Activated CD4-positive, alpha-beta memory T cell treated with anti-CD3 and anti-CD28 coated beads for 36 hours (primary cell): Measurements from ENCODE around the gene MAP3K14. TPM values are rescaled to one million over a fixed set of nuclear protein-coding genes. Genes with fewer than 3 reads are reported as not detected.

Experiments used
- CTCF ChIA-PET: fragments of 350-600 bp; sonication (Branson Sonifier 250); formaldehyde crosslinking; loops from one replicate; lab custom pipeline; 2021; ENCODE audit warnings: antibody characterized with exemption, inconsistent platforms; lab: Charles Lee
- POLR2A ChIA-PET: fragments of 350-600 bp; sonication (Branson Sonifier 250); formaldehyde crosslinking; loops from one replicate; lab custom pipeline; 2021; ENCODE audit warnings: antibody characterized with exemption; lab: Charles Lee
- DNase-seq: peaks from one replicate; pipeline ENCODE4 v3.0.0-alpha.2; 2020
- H3K27ac Mint-ChIP-seq: one replicate; pipeline ENCODE4 v1.8.0; 2021; ENCODE audit warnings: mixed read lengths
- H3K27me3 Mint-ChIP-seq: one replicate; pipeline ENCODE4 v1.8.0; 2021; ENCODE audit warnings: mixed read lengths
- H3K36me3 Mint-ChIP-seq: one replicate; pipeline ENCODE4 v1.8.0; 2021; ENCODE audit warnings: mixed read lengths
- H3K4me1 Mint-ChIP-seq: one replicate; pipeline ENCODE4 v1.8.0; 2021; ENCODE audit warnings: low read depth, mixed read lengths
- H3K4me3 Mint-ChIP-seq: one replicate; pipeline ENCODE4 v1.8.0; 2021; ENCODE audit warnings: mild to moderate bottlenecking, mixed read lengths
- H3K9me3 Mint-ChIP-seq: one replicate; pipeline ENCODE4 v1.8.0; 2021; ENCODE audit warnings: mixed read lengths
- intact Hi-C: fragments of 100-400 bp; cut with micrococcal nuclease; formaldehyde crosslinking; loops from one replicate; pipeline ENCODE4 v1.15.1; 2023
- total RNA-seq, 2 experiments: library from RNA; stranded (reverse); gene quantifications; one replicate each; pipeline ENCODE4 v1.2.3, GENCODE V29; 2021

MAP3K14 gene
- total RNA-seq, 2 experiments from 2014 or later = 62.9 to 65.0 TPM

DNA sequence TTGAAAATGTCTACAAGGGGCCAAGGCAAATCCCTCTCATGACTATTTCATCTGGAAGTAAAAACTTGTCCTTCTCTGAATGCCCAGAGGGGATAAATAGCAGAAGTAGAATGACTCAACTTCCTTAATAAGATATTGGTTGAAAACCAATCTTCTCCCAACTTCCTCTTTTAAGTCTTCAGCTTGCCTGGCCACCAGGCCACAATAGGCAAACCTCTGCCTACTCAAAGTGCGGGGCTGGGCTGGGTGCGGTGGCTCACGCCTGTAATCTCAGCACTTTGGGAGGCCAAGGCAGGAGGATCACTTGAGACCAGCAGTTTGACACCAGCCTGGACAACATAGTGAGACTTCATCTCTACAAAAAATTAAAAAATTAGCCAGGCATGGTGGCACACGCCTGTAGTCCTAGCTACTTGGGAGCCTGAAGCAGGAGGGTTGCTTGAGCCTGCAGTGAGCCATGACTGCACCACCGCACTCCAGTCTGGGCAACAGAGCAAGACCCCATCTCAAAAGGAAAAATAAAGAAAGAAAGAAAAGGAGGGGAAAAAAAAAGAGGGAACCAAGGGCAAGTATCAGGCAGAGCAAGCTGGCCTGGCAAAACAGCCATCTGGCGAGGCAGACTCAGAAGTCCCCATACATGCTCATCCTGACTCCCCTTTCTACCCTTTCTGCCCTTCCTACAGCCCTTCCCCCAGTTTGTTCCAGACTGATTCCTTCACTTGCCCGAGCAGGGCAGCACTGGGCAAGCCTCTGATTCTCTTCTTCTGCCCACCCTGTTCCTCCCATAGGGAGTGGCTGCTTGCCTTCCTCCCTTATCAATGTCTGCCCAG is 20.6 kb downstream of the MAP3K14 start:
- DNase-seq = no peak
- Mint-ChIP-seq H3K4me1 (peaks cover 87% of the 10 kb centered on the region), H3K9me3 (no peaks in the 10 kb centered on the region), H3K36me3 (peaks cover 36% of the 10 kb centered on the region), H3K27me3 (no peaks in the 10 kb centered on the region), H3K27ac (peak overlapping the region; percentile 65), H3K4me3 (no peak overlapping the region)
- ChIA-PET POLR2A (interaction anchor here (0.5 to 1.5 kb wide), 4 partner anchors 16 to 86 kb away, joined by 3 to 8 read pairs (median 4); partner anchors contain the start of gene MAP3K14), CTCF (interaction anchor here (0.8 to 2.3 kb wide), 3 partner anchors 18 to 89 kb away, joined by 3 to 8 read pairs (median 3); no protein-coding TSS in a partner anchor)
- intact Hi-C loops = no loop called here

DNA sequence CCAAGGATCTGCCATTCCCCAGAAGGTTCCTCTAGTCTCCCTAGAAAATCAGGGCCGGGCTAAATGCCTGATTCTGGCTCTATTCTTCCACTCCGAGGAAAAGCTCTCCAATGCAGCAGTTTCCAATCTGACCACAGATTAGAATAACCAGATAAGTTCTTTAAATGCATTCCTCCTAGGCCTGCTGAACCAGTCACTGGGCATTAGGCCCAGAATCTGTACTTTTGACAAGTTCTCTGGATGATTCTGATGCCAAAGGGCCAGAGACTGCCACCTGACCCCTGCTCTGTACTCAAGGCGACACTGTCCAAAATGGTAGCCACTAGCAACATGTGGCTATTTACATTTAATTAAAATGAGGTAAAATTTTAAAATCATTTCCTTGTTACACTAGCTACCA is 22.3 kb downstream of the MAP3K14 start:
- ChIA-PET POLR2A (interaction anchor here (0.9 kb wide), 1 partner anchor 12 kb away, joined by 3 read pairs; no protein-coding TSS in a partner anchor), CTCF (interaction anchor here (1.0 to 6.9 kb wide), 6 partner anchors 9 to 143 kb away, joined by 3 to 36 read pairs (median 6); no protein-coding TSS in a partner anchor)
- Mint-ChIP-seq H3K27ac (peak overlapping the region; percentile 79), H3K4me3 (no peak overlapping the region), H3K4me1 (peaks cover 81% of the 10 kb centered on the region), H3K27me3 (no peaks in the 10 kb centered on the region), H3K9me3 (no peaks in the 10 kb centered on the region), H3K36me3 (peaks cover 47% of the 10 kb centered on the region)
- DNase-seq = no peak
- intact Hi-C loops = no loop called here

DNA sequence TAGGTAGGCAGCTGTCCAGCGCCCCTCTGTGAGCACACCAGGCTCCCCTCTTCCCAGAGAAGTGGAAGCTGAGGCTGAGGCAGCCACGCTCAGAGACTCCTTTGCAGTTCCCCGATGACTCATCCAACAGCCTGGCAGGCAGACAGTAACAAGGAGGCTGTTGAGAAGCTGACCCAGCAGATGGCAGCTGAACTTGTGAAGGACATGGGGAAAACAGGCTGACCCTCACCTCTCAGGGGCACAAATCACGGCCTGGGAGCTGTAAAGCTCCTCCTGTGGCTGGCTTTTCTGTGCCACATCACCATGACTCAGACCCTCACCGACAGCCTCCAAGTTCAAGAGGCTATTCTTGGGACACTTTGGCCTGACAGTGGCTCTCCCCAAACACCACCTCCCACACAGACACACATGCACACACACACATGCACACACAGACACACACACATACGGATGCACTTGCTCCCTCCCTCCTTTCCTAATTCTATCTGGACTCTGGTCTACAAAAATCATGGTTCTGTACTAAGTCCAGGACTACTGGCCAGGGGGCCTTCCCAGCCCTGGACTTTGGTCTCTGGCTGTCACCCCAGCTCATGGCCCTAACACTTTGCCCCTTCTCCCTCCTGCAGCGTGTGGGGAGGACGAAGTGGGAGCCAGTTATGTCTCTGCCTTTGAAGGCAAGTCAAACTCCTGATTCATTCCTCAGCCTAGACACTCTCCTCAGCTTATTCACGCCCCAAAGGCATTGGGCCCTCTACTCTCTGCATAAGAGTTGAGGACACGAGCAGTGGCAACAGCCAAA is 23.2 kb downstream of the MAP3K14 start:
- no peaks in the 10 kb centered on the region for H3K9me3 Mint-ChIP-seq
- no peaks in the 10 kb centered on the region for H3K27me3 Mint-ChIP-seq
- peaks cover 72% of the 10 kb centered on the region for H3K4me1 Mint-ChIP-seq
- peak; percentile 57 for DNase-seq
- H3K36me3 Mint-ChIP-seq = peaks cover 46% of the 10 kb centered on the region
- ChIA-PET CTCF (interaction anchor here (0.7 to 6.9 kb wide), 13 partner anchors 8 to 97 kb away, joined by 3 to 36 read pairs (median 4); partner anchors contain the start of gene MAP3K14), POLR2A (interaction anchor here (0.7 to 0.8 kb wide), 2 partner anchors 15 to 19 kb away, joined by 3 to 4 read pairs; no protein-coding TSS in a partner anchor)
- H3K4me3 Mint-ChIP-seq = no peak overlapping the region
- intact Hi-C loops = no loop called here
- peak overlapping the region; percentile 79 for H3K27ac Mint-ChIP-seq

DNA sequence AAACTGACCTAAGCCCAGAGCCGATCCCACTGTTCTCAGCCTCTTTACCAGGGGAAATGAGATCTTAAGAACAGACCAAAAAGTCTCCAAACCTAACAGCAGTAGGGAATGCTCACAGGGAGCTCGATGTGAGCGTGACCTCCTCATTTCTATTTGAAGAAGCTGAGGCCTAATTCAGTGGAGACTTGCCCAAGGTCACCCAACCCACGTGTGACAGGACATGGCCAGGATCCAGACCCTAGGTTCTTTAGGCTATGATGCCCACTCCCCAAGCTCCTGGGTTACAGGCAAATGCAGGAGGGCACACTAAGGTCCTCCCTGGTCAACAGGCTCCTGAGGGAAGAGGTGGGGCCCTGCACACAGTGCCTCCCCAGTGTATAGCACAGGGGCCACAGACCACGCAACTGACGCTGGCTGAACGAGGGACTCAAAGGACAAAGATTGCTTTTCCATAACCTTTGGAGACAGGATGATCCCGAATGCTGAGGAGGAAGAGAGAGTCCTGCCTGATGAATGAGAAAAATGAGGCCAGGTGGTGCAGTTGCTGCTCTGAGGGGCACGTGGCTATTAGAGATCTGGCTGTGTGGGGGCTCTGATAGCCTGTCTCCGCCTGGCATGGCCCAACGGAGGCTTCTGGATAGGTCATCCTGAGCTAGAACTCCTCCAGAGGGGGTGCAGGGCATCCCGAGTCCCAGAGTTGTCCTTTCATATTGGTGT is 24.0 kb downstream of the MAP3K14 start:
- DNase-seq = no peak
- POLR2A ChIA-PET = interaction anchor here (0.7 to 0.8 kb wide), 2 partner anchors 14 to 20 kb away, joined by 3 to 4 read pairs; no protein-coding TSS in a partner anchor
- no peak overlapping the region for H3K4me3 Mint-ChIP-seq
- peaks cover 64% of the 10 kb centered on the region for H3K4me1 Mint-ChIP-seq
- intact Hi-C loops = no loop called here
- H3K36me3 Mint-ChIP-seq = peaks cover 47% of the 10 kb centered on the region
- no peaks in the 10 kb centered on the region for H3K9me3 Mint-ChIP-seq
- CTCF ChIA-PET = interaction anchor here (0.7 to 6.9 kb wide), 13 partner anchors 9 to 96 kb away, joined by 3 to 36 read pairs (median 4); partner anchors contain the start of gene MAP3K14
- no peaks in the 10 kb centered on the region for H3K27me3 Mint-ChIP-seq
- H3K27ac Mint-ChIP-seq = peak overlapping the region; percentile 79

DNA sequence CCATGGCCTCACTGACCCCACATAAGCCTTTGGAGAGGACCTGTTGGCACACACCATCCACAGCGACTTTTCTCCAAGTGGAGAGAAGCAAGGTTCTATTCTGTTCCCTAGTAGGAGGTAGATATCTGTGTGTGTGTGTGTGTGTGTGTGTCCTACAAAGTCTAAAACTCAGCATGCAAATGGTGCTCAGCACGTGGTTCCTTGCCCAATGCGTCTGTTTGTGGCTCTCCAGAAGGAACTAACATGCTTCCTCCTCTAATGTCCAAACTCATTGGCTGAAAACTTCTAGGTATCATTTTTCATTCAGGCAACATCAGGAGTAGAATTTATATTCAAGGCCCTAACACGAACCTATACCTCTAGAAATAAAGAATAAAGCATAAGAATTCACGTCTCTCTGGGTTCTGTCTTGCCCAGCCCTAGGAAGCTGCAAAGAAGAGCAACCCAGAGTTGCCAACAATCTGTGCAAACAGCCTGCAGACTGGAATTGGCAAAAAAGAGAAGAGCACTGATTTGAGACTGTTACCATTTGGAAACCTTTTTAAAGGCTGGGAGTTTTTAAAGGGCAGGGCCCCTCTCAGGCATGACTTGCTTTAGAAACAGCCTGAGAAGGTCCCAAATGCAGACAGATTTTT is 25.5 kb downstream of the MAP3K14 start:
- ChIA-PET POLR2A (no interaction called here), CTCF (interaction anchor here (1.4 to 6.9 kb wide), 4 partner anchors 14 to 72 kb away, joined by 3 to 36 read pairs (median 8); partner anchors contain the start of gene MAP3K14)
- H3K4me3 Mint-ChIP-seq = no peak overlapping the region
- no peak for DNase-seq
- peaks cover 51% of the 10 kb centered on the region for H3K4me1 Mint-ChIP-seq
- H3K36me3 Mint-ChIP-seq = peaks cover 44% of the 10 kb centered on the region
- no peaks in the 10 kb centered on the region for H3K27me3 Mint-ChIP-seq
- peak overlapping the region; percentile 24 for H3K27ac Mint-ChIP-seq
- intact Hi-C loops = no loop called here
- no peaks in the 10 kb centered on the region for H3K9me3 Mint-ChIP-seq

DNA sequence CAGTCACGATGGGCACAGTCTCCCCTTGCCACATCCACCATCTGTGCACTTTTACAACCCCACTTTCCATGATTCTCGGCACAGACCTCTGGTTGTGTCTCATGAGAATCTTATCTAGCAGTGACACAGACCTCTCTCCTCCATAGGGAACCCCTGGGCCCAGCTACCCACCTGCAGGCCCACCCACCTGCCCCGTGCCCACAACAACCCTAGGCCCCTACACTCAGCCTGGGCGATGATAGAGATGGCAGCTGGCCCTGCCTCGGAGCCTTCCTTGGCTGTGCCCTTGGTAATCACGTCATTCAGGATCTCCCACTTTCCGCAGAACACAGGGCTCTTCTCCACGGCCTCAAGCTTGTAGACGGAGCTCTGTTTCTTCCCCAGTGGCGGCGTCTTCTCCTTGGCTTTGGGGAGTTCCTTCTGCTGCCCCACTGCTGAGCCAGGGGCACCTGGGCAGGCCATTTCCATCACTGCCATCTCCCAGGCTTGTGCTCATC is 26.5 kb downstream of the MAP3K14 start:
- intact Hi-C loops = no loop called here
- H3K36me3 Mint-ChIP-seq = peaks cover 48% of the 10 kb centered on the region

DNA sequence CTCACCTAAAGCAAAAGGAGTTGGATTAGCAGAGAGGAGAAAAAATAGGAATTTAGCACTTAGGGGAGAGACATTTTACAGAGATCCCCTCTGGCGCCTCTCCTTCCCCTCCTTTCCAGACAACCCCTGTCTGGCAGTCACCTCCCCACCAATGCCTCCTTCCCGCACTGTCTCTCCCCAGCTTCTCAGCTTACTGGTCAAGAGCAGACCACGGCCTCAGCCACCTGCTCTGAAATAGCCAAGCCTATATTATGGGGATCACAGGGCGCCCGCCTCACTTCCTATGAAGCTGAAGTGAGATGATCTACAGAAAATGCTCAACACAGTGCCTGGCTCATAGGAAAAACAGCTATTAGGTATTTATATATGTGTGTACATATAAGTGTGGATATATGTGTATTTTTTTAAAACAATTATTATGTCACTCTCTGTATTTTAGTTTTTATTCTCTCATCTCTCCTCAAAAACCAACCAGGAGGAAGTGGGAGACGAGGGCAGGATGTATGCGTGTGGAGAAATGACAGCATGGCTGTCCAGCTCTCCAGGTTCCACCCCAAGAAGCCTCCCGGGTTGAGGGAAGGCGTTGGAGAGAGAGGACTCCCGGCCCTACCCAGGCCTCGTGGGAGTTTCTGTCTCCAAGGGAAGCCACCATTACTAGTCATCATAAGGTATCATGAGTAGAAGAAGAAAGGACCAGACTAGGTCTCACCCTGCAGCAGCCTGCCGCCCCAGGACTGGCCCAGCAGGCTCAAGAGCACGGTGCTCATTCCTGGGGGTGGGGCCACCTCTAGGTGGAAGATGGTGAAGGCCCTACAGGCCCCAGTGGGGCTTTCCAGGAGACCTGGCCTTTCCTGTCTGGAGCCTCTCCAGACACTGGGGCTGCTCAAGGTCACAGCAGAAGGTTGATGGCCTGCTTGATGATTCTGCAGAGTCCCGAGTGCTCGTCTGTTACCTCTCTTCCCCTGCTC is 27.2 kb downstream of the MAP3K14 start:
- no peak for DNase-seq
- ChIA-PET CTCF (interaction anchor here (0.5 to 6.9 kb wide), 4 partner anchors 12 to 96 kb away, joined by 3 to 36 read pairs (median 8); no protein-coding TSS in a partner anchor), POLR2A (no interaction called here)
- Mint-ChIP-seq H3K36me3 (peaks cover 52% of the 10 kb centered on the region), H3K4me3 (no peak overlapping the region), H3K27ac (peak overlapping the region; percentile 64), H3K4me1 (peaks cover 35% of the 10 kb centered on the region), H3K9me3 (no peaks in the 10 kb centered on the region), H3K27me3 (no peaks in the 10 kb centered on the region)
- intact Hi-C loops = no loop called here

More for the DNA sequence above, 26.5 kb downstream of the MAP3K14 start:
- Mint-ChIP-seq H3K27ac (peak overlapping the region; percentile 24), H3K27me3 (no peaks in the 10 kb centered on the region), H3K4me3 (no peak overlapping the region), H3K4me1 (peaks cover 41% of the 10 kb centered on the region), H3K9me3 (no peaks in the 10 kb centered on the region)
- POLR2A ChIA-PET = no interaction called here
- CTCF ChIA-PET = interaction anchor here (6.9 kb wide), 1 partner anchor 13 kb away, joined by 36 read pairs; no protein-coding TSS in a partner anchor
- DNase-seq = no peak

DNA sequence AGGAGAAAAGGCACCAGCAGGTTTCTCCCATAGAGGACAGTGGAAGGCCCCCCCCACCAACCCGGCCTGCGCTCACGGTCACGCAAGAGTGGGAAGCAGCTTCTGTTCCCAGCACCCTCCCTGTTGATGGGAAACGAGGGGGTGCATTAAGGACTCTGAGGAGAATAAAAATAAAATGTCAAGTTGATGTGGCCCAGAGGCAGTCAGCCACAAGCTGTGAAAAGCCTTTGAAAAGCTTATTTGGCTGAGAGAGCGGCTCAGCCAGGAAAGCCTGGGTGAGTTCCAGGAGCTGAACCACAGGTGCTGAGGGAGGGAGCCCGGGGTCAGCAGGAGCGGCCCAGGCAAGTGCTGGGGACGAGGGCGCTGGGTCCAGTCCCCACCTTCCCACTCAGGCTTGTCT is 28.0 kb downstream of the MAP3K14 start:
- DNase-seq = no peak
- no peaks in the 10 kb centered on the region for H3K9me3 Mint-ChIP-seq
- POLR2A ChIA-PET = no interaction called here
- H3K4me1 Mint-ChIP-seq = peaks cover 27% of the 10 kb centered on the region
- H3K36me3 Mint-ChIP-seq = peaks cover 60% of the 10 kb centered on the region
- intact Hi-C loops = no loop called here
- H3K27ac Mint-ChIP-seq = no peak overlapping the region
- H3K27me3 Mint-ChIP-seq = no peaks in the 10 kb centered on the region
- no peak overlapping the region for H3K4me3 Mint-ChIP-seq
- CTCF ChIA-PET = interaction anchor here (0.5 to 6.9 kb wide), 6 partner anchors 11 to 105 kb away, joined by 3 to 36 read pairs (median 8); no protein-coding TSS in a partner anchor

DNA sequence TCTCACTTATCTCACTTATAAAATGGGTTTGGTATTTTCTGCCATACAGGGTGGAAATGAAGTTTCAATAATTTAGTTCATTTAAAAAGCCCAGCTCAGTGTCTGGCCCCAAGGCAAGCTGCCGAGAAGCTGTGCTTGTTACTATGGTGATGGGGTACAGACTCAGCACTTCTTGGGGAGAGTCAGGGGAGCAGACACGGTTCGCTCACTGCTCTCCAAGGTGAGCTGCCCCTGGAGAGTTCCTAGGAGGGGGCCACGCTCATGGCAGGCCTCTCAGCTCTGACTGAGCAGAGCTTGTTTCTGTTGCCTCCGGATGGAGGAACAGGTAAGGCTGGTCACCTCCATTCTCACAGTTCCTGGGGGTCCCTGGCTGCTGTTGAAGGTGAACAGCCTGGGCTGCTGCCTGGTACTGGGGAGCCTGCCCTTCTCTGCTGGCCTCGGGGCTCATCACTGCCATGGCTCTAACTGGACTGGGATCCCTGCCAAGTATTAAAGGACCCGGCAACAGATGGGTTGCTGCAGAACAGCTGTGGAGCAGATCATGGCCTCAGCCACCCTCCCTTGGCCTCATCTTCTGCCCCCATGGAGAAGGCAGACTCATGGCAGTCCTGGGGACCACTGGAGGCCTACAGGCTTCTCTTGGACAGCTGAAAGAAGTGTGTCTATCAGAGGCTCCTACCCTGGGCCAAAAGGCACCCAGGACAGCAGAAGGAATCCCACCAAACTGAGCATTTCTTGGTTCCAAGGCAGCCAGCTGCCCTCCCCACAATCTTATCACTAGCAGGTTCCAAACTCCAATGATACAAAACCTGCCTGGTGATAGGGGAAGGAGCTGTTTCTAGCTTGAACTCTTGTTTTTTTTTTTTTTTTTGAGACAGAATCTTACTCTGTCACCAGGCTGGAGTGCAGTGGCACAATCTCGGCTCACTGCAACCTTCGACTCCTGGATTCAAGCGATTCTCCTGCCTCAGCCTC is 29.0 kb downstream of the MAP3K14 start:
- no peak overlapping the region for H3K4me3 Mint-ChIP-seq
- H3K4me1 Mint-ChIP-seq = peaks cover 17% of the 10 kb centered on the region
- no peaks in the 10 kb centered on the region for H3K9me3 Mint-ChIP-seq
- peaks cover 63% of the 10 kb centered on the region for H3K36me3 Mint-ChIP-seq
- H3K27ac Mint-ChIP-seq = peak overlapping the region; percentile 23
- no peaks in the 10 kb centered on the region for H3K27me3 Mint-ChIP-seq
- POLR2A ChIA-PET = interaction anchor here (1.0 kb wide), 1 partner anchor 18 kb away, joined by 5 read pairs; no protein-coding TSS in a partner anchor
- CTCF ChIA-PET = interaction anchor here (0.7 to 3.4 kb wide), 5 partner anchors 11 to 152 kb away, joined by 3 to 17 read pairs (median 7); partner anchors contain the start of gene ACBD4
- intact Hi-C loops = no loop called here
- no peak for DNase-seq
